ENCODE measurements around the gene LIPK. TPM values are rescaled to one million over a fixed set of nuclear protein-coding genes. Genes with fewer than 3 reads are reported as not detected.

Gene LIPK
- total and polyA plus RNA-seq, 2 donors from 2014 or later, result not detected

DNA sequence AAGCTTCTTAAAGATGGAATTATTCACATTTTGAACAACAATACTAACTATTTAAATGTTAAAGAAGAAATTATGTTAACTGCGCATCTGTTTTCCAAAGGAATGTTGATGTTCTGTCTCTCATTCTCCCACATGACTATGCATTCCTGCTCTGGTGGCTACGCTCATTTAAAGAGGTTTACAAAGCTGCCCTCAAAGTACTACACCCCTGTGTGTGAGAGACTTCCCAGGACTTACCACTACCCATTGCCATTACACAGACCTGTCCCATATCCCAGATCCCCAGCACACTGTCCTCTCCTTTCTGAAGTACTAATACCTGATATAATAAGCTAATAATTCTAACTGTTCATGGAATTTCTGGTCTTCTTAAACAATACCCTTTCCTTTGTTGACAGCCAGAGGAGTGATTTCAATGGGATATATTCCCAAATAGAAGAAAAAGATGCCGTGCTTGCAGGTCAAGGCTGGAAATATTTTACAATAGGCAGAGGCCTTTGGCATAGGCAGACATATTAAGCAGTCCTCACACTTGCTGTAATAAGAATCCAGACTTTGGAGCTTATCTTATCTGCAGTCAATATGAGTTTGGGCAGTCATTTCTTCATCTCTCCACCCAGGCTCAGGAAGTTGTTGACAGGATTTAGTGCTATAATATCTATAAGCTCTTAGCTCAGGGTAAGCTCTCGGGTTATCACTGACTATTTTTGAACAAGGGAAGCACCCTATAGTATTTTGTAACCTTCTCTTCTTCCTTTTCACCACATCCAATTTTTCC lies 29.6 kb upstream of the LIPK start:
- intact Hi-C loops (cut with DNase I), result no loop called here
- Histone ChIP-seq H3K36me3 (ENCODE audit: control insufficient read depth in 2 of 3, insufficient read depth in 3 of 3, low read length in 3 of 3) (no peaks in the 10 kb centered on the region), H3K9ac (ENCODE audit: low read length in 3 of 3) (no peak overlapping the region), H3K4me3 (ENCODE audit: low read length in 3 of 3) (no peak overlapping the region), H3K4me1 (ENCODE audit: control insufficient read depth in 2 of 3, insufficient read depth in 2 of 3, low read depth in 1 of 3, low read length in 3 of 3) (no peaks in the 10 kb centered on the region), H3K27ac (ENCODE audit: low read depth in 2 of 2, low read length in 2 of 2) (no peak overlapping the region), H3K27me3 (ENCODE audit: control insufficient read depth, insufficient read depth, low read length) (no peaks in the 10 kb centered on the region), H3K9me3 (ENCODE audit: control insufficient read depth in 2 of 3, insufficient read depth in 1 of 3, low read length in 3 of 3) (no peaks in the 10 kb centered on the region)
- DNase-seq (no peak), FAIRE-seq (no peak)
- TF ChIP-seq CTCF (IDR thresholded peaks at IDR 0.05; ENCODE audit: borderline replicate concordance, extremely low read depth, insufficient read depth), result no peak

DNA sequence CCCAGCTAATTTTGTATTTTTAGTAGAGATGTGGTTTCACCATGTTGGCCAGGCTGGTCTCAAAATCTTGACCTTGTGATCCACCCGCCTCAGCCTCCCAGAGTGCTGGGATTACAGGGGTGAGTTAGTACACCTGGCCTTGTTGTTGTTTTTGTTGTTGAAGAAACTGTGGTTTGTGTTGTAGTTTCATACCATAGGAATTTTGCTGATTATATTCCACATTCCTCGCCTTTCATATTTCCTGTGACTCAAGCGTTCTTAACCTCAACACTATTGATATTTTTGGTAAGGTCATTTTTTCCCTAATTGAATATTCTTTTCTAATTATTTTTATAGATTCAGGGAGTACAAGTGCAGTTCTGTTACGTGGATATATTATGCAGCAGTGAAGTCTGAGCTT lies 25.1 kb upstream of the LIPK start:
- intact Hi-C loops (cut with DNase I), result no loop called here
- no peak overlapping the region for H3K27ac ChIP-seq (ENCODE audit: low read depth in 2 of 2, low read length in 2 of 2)
- H3K9ac ChIP-seq (ENCODE audit: low read length in 3 of 3), result no peak overlapping the region
- H3K4me1 ChIP-seq (ENCODE audit: control insufficient read depth in 2 of 3, insufficient read depth in 2 of 3, low read depth in 1 of 3, low read length in 3 of 3), result no peaks in the 10 kb centered on the region
- no peak overlapping the region for H3K4me3 ChIP-seq (ENCODE audit: low read length in 3 of 3)
- H3K27me3 ChIP-seq (ENCODE audit: control insufficient read depth, insufficient read depth, low read length), result no peaks in the 10 kb centered on the region
- no peak for DNase-seq
- no peak for TF ChIP-seq CTCF (IDR thresholded peaks at IDR 0.05; ENCODE audit: borderline replicate concordance, extremely low read depth, insufficient read depth)
- no peaks in the 10 kb centered on the region for H3K9me3 ChIP-seq (ENCODE audit: control insufficient read depth in 2 of 3, insufficient read depth in 1 of 3, low read length in 3 of 3)
- no peak for FAIRE-seq
- H3K36me3 ChIP-seq (ENCODE audit: control insufficient read depth in 2 of 3, insufficient read depth in 3 of 3, low read length in 3 of 3), result no peaks in the 10 kb centered on the region

GRCh38 chr10:88682491-88682890 lies 23.6 kb upstream of the LIPK start:
- Histone ChIP-seq H3K9ac (ENCODE audit: low read length in 3 of 3) (no peak overlapping the region), H3K9me3 (ENCODE audit: control insufficient read depth in 2 of 3, insufficient read depth in 1 of 3, low read length in 3 of 3) (no peaks in the 10 kb centered on the region), H3K4me3 (ENCODE audit: low read length in 3 of 3) (no peak overlapping the region), H3K4me1 (ENCODE audit: control insufficient read depth in 2 of 3, insufficient read depth in 2 of 3, low read depth in 1 of 3, low read length in 3 of 3) (no peaks in the 10 kb centered on the region), H3K27me3 (ENCODE audit: control insufficient read depth, insufficient read depth, low read length) (no peaks in the 10 kb centered on the region), H3K27ac (ENCODE audit: low read depth in 2 of 2, low read length in 2 of 2) (no peak overlapping the region), H3K36me3 (ENCODE audit: control insufficient read depth in 2 of 3, insufficient read depth in 3 of 3, low read length in 3 of 3) (no peaks in the 10 kb centered on the region)
- TF ChIP-seq CTCF (IDR thresholded peaks at IDR 0.05; ENCODE audit: borderline replicate concordance, extremely low read depth, insufficient read depth), result no peak
- intact Hi-C loops (cut with DNase I), result no loop called here
- DNase-seq (no peak), FAIRE-seq (no peak)

Data from kidney (tissue), 14 donors.